HG02885 (cell line): ENCODE results near the gene DDIT3.
A peak's percentile ranks its signal among the peaks of the same experiment; 100 is the strongest.
"Not testable (repeated sequence)": the region's sequence is repeated elsewhere in the genome, so short reads cannot be mapped to it uniquely, and the experiment has no call there.

Experiments used
- ATAC-seq: cut with Tn5 transposase; IDR thresholded peaks from one replicate; pipeline ENCODE4 v1.9.1; 2021; ENCODE audit warnings: mild to moderate bottlenecking; ENCODE audit not compliant: unreplicated experiment, poor library complexity

DDIT3 gene, protein sequence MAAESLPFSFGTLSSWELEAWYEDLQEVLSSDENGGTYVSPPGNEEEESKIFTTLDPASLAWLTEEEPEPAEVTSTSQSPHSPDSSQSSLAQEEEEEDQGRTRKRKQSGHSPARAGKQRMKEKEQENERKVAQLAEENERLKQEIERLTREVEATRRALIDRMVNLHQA

DNA sequence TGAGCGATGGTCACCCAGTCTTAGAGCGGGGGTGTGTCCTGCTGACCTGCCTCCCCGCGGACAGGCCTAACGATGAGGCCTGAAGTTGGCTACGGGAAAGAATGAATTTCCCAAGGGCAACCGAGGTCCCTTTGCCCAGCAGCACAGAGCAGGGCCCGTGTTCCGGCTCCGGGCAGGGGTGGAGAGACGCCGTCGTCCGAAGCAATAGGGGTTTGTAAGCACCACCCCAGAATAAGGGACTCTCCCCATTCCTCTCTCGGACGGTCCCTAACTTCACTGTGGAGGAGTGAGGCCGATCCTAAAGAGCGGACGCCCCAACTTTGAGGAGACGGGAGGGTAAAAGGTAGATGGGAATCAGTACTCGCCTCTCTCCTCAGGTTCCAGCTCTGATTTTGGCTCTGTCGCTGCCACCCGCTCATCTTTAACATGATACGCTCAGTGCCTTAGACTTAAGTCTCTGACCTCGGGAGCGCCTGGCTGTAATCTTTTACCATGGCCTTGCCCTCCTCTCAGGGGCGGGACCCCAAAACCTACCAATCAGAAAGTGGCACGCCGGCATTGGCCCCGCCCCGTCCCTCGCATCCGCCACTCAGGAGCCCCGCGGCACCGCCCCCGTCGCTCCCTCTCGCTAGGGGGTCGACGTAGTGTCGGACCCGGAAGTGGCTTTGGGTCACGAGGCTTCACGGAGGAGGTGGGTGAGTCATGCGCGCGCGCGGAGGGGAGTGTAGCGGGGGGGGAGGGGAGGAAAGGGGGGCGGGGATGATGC lies at the start of gene DDIT3:
Gene DDIT3, minus strand, starts transcription at position 462 of the 766 bp plus-strand sequence. CDS start 3,108 bp downstream, outside the sequence.
- ATAC-seq = peak; percentile 76

DNA sequence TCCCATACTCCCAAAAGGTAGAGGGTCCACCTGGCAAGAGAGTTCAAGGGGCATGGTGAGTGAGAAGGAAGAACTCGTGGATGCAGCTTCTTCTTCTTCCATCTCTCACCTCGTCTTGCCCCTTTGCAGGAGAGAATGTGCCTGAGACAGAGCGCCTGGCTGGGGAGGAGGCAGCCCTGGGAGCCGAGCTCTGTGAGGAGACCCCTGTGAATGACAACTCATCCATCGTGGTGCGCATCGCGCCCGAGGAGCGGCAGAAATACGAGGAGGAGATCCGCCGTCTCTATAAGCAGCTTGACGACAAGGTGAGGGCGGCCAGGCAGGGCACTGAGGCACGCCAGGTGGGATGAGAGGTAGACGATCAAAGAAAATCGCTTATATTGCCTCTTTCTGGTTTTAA lies 49.5 kb upstream of the DDIT3 start:
- ATAC-seq = no peak

DNA sequence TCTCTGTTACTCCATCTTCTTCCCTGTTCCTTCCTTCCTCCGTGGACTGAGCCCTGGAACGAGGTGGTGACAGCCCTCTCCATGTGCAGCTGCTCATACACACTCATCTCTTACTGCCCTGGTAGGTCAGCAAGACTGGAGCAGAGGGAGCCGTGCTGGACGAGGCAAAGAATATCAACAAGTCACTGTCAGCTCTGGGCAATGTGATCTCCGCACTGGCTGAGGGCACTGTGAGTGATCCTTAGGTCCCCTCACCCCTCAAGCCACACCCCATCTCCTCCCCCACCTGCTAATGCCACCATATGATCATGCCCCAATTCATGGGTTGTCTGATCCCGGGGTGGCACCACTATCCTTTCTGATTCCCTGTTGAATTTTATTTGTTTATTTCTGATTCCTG lies 48.5 kb upstream of the DDIT3 start:
- ATAC-seq = no peak

DNA sequence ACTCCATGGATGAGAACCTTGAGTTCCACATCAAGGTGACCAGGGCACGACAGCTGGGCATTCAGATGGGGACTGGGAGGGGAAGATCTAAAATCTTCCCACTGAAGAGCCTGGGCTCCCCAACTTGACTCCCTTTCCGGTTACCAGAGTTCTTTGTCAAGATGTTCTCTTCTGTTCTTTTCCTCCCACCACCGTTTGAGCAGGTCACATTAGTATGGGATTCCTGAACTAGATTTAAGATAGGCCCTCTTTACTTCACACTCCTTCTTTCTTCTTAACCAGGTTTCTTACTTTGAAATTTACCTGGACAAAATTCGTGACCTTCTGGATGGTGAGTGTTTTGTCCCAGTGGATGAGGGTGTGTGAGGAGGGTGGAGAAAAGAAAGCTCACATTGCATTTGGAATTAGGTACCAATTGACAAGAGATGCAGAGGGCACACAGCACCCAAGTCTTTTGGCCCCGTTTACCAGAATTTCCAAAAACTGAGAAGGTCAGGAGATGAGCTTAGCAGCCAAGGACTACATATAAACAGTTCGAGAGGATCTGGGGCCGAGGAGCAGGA lies 43.9 kb upstream of the DDIT3 start:
- no peak for ATAC-seq

DNA sequence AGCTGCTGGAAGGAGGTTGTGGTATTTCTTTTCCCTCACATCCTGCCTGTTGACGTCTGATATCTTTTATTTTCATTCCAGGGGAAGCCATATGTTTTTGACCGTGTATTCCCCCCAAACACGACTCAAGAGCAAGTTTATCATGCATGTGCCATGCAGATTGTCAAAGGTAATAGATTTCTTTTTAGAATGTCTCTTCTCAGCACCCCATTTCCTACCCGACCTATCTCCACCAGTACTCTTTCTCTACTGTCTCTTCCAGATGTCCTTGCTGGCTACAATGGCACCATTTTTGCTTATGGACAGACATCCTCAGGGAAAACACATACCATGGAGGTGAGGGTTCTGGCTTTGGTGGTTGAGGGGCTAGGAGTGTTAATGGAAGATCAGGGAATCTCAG lies 43.0 kb upstream of the DDIT3 start:
- ATAC-seq = no peak

DNA sequence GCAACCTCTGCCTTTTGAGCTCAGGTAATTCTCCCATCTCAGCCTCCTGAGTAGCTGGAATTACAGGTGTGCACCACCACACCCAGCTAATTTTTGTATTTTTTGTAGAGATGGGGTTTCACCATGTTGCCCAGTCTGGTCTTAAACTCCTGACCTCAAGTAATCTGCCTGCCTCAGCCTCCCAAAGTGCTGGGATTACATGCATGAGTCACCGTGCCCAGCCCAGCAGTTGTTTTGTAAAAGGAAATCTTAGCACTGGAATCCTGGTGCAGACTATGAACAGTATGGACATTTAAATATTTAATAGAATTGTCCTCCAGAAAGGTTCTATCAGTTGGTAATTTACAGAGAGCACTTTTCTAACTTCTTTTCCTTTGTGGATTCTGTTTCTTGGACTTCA lies 40.8 kb upstream of the DDIT3 start:
- ATAC-seq = not testable (repeated sequence)

DNA sequence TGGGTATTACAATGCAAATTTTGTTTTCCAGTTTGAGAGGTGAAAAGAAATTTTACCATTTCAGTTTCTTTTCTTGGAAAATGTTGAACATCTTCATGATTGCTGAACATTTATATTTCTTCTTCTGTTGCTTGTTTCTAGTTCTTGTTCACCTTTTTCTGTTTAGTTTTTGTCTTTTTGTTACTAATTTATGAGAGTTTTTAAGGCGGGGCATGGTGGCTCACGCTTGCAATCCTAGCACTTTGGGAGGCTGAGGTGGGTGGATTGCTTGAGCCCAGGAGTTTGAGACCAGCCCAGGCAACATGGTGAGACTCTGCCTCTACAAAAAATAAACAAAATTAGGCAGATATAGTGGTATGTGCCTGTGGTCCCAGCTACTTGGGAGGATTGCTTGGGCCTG lies 40.2 kb upstream of the DDIT3 start:
- no peak for ATAC-seq

DNA sequence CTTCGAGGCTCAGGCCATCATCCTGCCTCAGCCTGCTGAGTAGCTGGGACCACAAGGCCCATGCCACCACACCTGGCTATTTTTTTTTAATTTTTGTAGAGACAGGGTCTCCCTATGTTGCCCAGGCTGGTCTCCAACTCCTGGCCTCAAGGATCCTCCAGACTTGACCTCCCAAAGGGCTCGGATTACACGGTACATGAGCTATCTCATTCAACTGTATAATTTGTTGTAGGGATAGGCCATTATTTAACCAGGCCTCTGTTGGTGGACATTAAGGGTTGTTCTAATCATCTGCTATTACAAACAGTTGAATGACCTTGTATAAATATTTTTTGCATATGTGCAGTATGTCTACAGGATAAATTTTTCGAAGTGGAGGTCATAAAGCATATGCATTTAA lies 38.5 kb upstream of the DDIT3 start:
- ATAC-seq = no peak

DNA sequence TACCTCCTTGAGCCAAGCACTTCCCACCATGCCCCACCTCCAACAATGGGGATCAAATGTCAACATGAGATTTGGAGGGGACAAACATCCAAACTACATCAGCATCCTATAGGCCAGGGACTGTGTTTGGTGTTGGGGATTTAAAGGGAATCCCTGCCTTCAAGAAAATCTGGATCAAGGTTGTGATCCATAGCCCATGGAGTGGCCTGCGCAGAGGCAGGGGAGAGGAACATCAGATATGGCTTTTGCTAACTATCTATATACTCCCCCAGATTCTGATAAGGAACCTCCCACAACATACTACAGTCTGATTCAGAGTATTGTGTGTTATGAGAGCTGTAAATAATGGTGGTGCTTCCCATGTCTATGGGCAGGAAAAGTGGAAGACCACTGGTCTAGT lies 34.6 kb upstream of the DDIT3 start:
- no peak for ATAC-seq

DNA sequence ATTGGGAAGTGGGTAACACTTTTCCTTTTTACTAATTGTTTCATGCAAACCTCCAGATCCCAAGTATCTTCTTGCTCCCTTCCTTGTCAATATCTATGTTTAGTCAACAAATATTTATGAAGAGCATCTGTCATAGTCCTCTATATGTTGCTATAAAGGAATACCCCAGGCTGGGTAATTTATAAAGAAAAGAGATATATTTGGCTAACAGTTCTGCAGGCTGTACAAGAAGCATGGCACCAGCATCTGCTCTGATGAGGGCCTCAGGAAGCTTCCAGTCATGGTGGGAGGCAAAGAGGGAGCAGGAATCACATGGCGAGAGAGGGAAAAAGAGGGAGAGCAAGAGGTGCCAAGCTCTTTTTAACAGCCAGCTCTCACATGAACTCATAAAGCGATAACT lies 34.1 kb upstream of the DDIT3 start:
- ATAC-seq = no peak

DNA sequence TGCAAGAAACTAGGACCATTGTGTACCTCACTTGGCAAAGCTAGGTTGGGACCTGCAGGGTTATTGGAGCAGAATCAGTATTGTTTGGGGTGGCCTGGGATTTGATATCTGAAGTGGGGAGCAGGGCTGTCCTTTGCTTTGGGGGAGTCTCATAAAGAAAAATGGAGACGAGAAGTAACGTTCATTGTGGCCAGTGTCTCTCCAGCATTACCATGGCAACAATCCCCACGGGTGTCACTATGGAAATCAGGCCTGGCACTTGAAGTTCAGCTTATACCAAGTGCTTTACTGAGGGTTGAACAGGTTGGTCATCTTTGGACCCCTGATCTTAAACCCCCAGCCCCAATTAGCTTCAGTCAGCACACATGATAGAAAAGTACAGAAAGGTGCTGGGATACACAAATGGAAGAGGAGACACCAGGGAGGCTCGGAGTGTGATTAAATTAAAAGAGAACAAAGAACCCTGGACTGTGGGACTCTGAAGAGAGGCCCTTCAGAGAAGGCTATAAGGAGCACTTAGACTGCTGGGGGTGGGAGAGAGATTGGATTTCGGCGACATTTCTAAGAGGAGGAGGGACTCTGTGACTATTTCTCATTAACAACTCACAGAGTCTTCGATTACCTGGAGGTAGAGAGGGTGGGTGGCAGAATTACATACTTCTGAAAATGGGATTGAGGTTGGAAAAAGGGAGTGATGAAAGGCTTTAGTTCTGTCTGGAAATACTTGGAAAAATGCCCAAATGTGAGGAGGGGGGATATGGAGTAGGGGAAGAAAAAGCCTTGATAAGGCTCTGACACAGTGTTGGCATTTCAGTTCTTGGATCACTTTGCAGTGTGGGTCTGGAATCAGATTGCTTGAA lies 33.3 kb upstream of the DDIT3 start:
- no peak for ATAC-seq

DNA sequence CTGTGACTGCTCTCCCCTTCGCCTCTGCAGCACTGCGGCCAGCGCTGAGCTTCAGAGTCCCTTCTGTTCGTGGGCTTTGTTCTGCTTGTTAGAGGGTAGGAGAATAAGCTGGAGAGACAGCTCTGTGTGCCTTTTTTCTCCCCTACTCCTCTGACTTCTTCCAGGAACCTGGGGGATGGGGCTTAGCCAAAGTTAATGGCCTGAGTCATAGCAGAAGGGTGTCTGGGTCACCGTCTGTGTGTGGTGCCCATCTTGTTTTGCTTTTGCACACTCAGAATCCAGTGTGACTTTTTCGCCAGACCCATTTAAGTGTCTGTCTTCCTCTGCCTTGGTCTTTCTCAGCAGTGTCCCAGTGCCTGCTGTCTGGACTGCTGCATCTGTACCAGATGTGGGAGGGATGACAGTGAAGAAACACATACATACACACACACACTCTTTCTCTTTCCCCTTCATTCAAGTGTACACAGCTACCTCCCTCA lies 32.6 kb upstream of the DDIT3 start:
- ATAC-seq = no peak

DNA sequence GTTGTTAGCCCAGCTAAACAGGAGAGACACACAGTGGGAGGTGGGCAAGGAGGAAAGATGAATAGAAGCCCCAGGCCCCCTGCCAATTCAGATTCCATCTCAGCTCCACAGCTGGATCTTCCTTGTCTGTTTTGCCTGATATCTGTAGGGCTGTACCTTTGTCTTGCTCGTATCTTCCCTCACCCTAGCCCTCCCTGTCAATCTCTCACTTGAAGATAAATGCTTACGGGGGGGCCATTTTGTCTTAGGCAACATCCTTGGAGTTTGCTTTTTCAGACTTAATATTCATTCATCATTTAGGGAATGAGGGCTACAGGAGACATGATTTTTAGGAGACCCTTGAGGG lies 32.0 kb upstream of the DDIT3 start:
- ATAC-seq = no peak

DNA sequence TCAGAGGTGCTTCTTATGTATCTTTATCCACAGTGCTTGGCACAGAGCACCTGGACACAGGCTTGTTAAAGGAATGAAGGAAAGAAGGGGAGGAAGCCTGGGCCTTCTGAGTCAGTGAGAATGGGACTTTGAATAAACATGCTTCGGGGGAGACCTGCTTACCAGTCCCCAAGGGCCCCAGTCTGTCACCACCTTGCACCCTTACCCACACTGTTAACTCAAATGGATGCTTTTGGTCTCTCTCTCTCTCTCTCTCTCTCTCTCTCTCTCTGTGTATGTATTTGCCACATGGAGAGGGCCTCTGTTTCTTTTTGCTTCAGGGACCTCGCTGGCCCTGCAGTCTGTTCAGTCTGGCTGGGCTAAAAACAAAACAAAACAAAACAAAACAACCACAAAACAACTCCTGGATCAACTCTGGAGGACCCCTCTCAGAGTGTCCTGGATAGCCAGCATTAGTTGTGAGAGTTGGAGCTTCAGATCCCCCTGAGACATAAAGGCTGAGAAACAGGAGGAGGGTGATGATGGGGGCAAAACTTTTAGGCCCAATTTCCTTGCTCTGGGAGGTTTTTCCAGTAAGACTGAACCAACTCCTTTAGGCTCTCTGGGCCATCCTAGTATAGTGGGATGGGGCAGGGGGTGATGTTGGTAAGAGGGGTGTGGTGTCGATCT lies 31.5 kb upstream of the DDIT3 start:
- no peak for ATAC-seq

DNA sequence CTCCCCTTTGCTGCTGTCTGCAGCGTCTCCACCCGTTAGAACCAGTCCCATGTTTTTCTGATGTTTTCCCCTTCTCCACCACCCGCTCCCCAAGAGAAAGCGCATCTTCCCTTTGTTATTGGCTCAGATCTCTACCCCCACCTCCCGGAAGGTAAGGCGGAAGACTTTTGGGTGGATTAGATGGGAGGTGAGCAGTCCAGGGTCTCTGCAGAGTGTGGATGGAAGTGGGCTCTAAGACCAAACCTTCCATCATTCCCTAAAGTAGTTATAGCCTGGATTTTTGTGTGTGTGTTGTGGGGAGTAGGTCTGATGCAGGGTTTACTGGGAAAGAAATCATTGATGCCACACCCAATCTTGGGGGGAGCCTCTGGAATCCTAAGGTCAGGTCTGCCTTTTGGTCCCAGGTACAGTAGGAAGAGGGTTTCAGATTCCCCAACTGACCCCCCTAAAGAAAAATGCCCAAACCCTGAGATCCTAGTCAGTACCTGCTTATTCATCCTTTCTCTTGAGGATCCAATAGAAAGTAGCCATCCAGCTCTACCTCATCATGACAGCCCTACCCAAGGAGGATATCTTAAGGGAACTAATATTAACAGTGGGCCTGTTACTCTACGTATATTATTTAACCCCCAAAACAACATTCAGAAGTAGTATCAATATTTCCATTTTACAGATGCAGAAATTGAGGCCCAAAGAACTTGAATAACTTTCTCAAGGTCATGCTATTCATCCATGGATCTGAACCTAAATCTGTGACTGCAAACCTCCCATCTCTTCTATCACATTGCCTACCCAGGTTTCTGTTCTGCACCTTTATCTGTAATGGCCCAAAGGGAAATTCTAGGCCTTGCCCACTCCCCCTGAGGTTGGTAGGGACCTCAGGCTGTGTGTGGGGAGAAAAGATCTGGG lies 30.6 kb upstream of the DDIT3 start:
- no peak for ATAC-seq

DNA sequence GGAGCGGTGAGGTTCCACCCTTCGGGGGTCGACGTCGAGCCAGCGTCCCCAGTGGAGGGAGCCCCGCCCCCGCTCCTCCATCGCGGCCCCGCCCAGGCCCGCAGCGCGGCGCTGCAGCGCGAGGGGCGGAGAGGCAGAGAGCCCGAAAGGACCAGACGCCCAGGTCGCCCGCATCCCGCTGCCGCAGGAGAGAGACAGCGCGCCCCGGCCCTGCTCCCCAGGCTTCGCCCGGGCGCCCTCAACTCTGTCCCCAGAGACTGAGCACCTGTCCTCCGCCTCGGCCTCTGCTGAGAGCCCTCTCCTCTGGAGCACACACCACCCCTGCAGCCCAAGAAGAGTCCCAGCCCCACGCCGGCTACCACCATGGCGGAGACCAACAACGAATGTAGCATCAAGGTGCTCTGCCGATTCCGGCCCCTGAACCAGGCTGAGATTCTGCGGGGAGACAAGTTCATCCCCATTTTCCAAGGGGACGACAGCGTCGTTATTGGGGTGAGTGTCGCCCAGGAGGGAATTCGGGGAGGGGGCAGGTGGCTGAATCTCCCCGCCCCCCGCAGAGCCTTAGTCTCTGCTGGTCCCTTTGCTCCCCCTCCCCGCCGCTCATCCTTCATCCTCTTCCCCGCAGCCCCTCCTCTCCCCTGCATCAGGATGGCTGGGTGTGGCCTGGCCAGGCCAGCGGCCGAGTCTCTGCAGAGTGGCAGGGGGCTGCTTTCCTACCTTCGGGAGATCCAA lies 29.8 kb upstream of the DDIT3 start, which contains the start of gene KIF5A:
Gene KIF5A, plus strand, starts transcription at position 136 of the 732 bp plus-strand sequence. Its CDS starts 228 bp downstream, at position 364.
- ATAC-seq = peak; percentile 27

DNA sequence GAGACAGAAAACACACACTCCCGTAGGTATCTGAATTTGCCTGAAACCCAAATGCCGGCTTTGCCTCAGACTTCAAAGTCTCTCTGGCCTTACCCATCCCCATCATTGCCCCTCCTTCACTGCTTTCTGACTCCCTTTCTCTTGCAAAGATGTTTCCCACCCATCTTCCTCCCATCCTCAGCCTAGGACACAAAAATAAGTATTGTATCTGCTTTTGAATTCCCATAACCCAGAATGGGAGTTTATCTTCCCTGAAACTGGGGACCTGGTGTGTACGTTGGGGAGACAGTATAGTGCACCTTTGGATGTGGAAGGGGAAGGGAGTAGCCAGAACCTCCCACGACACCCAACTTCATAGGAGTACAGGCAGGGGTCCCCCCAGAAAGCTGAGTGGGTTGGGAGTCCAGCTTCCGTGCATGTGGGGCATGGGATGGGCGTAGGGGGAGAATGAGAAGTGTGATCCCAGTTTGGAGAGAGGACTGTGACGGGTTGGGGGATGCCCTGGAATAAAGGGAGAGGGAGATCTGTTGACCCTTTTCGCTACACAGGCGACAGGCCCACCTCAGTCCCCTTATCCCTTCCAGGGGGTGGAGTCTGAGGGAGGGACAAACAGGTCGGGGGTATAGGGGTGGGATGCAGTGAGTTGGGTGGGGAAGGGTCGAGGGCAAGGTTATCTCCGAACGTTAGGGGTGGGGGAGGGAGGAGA lies 29.0 kb upstream of the DDIT3 start:
- no peak for ATAC-seq

DNA sequence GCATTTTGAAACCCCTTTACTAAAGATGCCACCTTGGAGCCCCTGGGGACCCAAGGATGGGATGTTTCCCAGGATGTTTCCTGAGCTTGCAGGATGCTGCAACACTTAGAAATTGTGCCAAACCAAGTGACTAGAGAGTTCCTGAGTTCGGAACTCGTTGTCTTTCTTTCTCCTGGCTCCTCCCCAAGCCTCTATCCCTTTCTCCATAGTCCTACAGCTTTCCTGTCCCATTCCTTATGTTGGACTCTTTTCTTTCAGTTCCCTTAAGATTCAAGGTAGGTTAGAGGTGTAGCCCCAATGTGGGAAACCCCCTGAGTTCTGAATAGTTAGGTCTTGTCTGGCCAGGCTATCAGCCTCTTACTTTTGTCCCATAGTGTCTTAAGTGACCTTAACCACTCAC lies 28.2 kb upstream of the DDIT3 start:
- no peak for ATAC-seq
